GM18519 (cell line): ENCODE measurements around the gene OR4D6.
"Not testable (repeated sequence)": the region's sequence is repeated elsewhere in the genome, so short reads cannot be mapped to it uniquely, and the experiment has no call there.

Source experiments
- ATAC-seq: cut with Tn5 transposase; IDR thresholded peaks from one replicate; pipeline ENCODE4 v1.9.1; 2021; ENCODE audit warnings: mild to moderate bottlenecking, moderate library complexity; ENCODE audit not compliant: unreplicated experiment, low FRiP score

Gene OR4D6

GRCh38 chr11:59456661-59457060 lies at the start of gene OR4D6:
OR4D6 (plus strand) TSS chr11:59456961; CDS start chr11:59456961, 0 bp downstream.
- no peak for ATAC-seq

- no peak for ATAC-seq
Measured at GRCh38 chr11:59413646-59414045, 43.1 kb upstream of the OR4D6 start.

GRCh38 chr11:59415111-59415510 lies 41.6 kb upstream of the OR4D6 start:
- no peak for ATAC-seq

GRCh38 chr11:59416613-59417012 lies 40.1 kb upstream of the OR4D6 start:
- ATAC-seq = no peak

GRCh38 chr11:59417023-59417422 lies 39.7 kb upstream of the OR4D6 start:
- ATAC-seq = no peak

- no peak for ATAC-seq
Measured at GRCh38 chr11:59418156-59418555, 38.6 kb upstream of the OR4D6 start.

- no peak for ATAC-seq
Measured at GRCh38 chr11:59423835-59424234, 32.9 kb upstream of the OR4D6 start.

GRCh38 chr11:59425131-59425530 lies 31.6 kb upstream of the OR4D6 start:
- ATAC-seq = no peak

- no peak for ATAC-seq
Measured at GRCh38 chr11:59426361-59427067, 30.2 kb upstream of the OR4D6 start, which contains the start of gene OR5A2. OR5A2 (minus strand) TSS chr11:59426413; CDS start chr11:59422953, 3,460 bp downstream.

GRCh38 chr11:59427068-59427382 lies 29.7 kb upstream of the OR4D6 start:
- ATAC-seq = no peak

- ATAC-seq = peak; percentile 84
Measured at GRCh38 chr11:59429924-59430516, 26.7 kb upstream of the OR4D6 start.

GRCh38 chr11:59436169-59436568 lies 20.6 kb upstream of the OR4D6 start, which contains the start of gene OR5A1:
OR5A1 (plus strand) TSS chr11:59436469; CDS start chr11:59443169, 6,700 bp downstream.
- no peak for ATAC-seq

GRCh38 chr11:59437770-59438169 lies 19.0 kb upstream of the OR4D6 start:
- ATAC-seq = no peak

GRCh38 chr11:59445624-59446023 lies 11.1 kb upstream of the OR4D6 start:
- ATAC-seq = not testable (repeated sequence)

GRCh38 chr11:59448484-59448883 lies 8.3 kb upstream of the OR4D6 start:
- ATAC-seq = no peak

GRCh38 chr11:59459916-59460315 lies 3.2 kb downstream of the OR4D6 start:
- no peak for ATAC-seq

GRCh38 chr11:59463190-59463641 lies 6.5 kb downstream of the OR4D6 start:
- ATAC-seq = no peak

- ATAC-seq = no peak
Measured at GRCh38 chr11:59473015-59473414, 16.3 kb downstream of the OR4D6 start, which contains the start of gene OR4D10. OR4D10 (plus strand) TSS chr11:59473315; CDS start chr11:59477430, 4,115 bp downstream.

GRCh38 chr11:59475176-59475575 lies 18.4 kb downstream of the OR4D6 start:
- no peak for ATAC-seq

GRCh38 chr11:59479906-59480305 lies 23.1 kb downstream of the OR4D6 start:
- no peak for ATAC-seq

- no peak for ATAC-seq
Measured at GRCh38 chr11:59480359-59480758, 23.6 kb downstream of the OR4D6 start.

- ATAC-seq = peak; percentile 75
Measured at GRCh38 chr11:59501931-59502330, 45.2 kb downstream of the OR4D6 start.
